HG03025 (cell line): Measurements from ENCODE around the gene NUDT13.

Experiments used
- ATAC-seq: cut with Tn5 transposase; IDR thresholded peaks from one replicate; pipeline ENCODE4 v1.9.1; 2021; ENCODE audit warnings: mild to moderate bottlenecking, moderate library complexity; ENCODE audit not compliant: unreplicated experiment, low FRiP score

Gene NUDT13

DNA sequence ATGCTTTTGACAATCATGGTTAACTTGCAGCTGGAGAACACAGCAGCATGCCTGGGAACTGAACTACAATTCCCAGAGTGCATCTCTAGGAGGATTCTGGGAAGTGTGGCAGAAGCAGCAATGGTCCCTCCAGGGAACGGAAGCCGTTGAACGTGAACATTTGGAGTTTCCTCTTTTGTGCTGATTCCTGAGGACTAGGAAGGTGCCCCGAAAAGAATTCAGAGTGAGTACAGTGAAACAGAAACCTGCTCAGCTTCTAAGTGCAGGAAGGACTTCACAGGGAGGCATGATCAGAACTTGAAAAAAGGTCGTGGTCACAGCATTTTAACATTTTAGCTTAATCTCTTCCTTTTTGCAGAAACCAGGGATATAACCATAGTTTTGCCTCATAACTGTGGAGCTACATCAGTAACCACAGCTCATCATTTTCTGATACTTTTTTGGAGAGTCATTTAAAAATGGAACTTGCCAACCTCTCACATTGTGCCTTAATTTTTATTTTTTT, at the start of gene NUDT13:
TSS of gene NUDT13 (plus strand) at position 111 of the 505 bp plus-strand sequence. CDS start 3,911 bp downstream, outside the sequence.
- peak; percentile 55 for ATAC-seq

DNA sequence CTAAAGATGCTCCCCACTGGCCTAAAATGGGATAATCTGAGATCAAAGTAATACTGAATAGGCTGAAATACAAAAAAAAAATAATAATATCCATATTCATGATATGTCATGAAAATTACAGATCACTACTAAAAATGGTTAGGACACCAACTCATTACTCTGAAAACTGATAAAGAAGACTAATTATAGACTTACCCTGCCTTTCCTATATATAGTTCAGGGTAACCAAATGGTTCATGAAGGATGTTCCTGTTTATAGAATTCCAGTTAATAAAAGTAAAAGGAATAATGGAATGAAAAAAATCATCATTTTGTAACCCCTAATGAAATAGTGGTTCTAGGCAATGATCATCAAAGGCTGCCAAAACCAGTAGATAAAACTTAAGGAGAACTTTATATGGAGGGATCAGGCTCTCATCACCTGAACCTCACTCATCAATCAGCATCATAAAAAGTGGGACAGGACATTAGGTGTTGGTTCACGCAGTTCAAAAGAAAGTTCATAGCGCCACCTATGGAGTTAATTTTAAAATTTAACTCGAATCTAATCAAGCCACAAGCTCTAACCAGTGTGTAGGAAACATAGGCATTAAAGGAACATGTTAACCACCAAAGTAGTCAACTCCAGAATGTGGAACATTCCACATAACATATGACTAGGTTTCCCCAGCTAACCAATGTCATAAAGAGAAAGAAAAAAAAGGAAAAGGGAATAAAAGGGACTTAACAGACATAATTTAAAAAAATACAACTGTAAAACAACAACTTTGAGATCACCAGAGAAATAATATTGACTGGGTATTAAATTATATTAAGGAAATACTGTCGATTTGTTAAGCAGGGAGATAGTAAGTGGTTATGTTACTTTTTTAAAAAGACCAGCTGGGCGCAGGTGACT, 49.3 kb upstream of the NUDT13 start:
- ATAC-seq, result no peak

DNA sequence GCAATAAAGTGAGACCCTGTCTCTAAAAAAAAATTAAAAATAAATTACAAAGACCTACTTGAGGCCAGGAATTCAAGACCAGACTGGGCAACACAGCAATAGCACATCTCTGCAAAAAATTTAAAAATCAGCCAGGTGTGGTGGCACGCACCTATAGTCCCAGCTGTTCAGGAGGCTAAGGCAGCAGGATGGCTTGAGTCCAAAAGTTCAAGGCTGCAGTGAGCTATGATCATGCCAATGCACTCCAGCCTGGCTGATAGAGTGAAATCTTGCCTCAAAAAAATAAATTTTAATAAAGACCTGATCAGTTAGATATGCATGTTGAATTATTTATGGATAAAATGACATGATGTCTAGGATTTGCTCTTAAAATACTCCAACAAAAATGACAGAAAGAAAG, 48.5 kb upstream of the NUDT13 start:
- ATAC-seq, result no peak

DNA sequence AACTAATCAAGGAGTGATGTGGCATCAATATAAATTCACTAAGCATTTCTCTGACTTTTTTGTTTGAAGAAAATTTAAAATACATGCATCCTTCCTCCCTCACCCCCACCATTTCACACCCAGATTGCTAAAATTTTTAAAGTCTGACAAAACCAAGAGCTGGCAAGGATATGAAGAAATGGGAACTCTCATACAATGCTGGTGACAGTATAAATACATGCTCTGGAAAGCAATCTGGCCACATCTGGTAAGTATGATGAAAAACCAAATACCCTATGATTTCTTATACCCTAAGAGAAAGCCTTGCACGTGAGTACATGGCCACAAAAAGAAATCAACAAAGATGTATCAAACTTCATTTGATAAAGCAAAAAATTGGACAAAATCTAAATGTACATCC, 44.8 kb upstream of the NUDT13 start:
- ATAC-seq, result no peak

DNA sequence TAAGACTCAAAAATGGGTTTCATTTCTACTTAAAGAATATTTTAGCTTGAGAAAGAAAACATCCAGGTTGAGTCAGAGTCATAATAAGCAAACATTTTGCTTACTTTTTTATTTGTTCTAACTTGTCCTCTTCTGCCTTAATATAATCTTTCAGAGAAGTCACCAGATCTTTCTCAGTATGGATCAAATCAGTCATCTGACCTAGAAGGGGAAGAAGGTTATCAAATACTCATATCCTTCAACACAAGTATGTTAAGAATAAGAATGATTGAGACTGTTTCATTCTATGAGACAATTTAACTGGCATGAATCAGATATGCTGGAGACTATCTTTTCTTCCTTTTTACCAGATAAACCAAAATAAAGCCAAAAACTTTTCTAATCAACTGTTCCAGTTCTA, 36.6 kb upstream of the NUDT13 start:
- ATAC-seq, result no peak

DNA sequence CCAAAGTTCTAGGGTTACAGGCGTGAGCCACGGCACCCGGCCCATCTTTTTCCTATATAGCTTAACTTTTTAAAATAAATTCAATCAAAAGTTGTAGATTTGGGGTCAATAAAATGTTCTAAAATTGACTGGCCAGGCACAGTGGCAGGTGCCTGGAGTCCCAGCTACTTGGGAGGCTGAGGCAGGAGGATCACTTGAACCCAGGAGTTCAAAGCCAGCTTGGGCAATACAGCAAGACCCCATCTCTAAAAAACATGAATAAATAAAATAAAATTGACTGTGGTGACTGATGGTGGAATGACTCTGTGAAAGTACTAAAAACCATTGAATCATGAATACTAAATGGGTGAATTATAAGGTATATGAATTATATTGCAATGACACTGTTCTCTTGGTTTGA, 34.4 kb upstream of the NUDT13 start:
- ATAC-seq, result no peak

DNA sequence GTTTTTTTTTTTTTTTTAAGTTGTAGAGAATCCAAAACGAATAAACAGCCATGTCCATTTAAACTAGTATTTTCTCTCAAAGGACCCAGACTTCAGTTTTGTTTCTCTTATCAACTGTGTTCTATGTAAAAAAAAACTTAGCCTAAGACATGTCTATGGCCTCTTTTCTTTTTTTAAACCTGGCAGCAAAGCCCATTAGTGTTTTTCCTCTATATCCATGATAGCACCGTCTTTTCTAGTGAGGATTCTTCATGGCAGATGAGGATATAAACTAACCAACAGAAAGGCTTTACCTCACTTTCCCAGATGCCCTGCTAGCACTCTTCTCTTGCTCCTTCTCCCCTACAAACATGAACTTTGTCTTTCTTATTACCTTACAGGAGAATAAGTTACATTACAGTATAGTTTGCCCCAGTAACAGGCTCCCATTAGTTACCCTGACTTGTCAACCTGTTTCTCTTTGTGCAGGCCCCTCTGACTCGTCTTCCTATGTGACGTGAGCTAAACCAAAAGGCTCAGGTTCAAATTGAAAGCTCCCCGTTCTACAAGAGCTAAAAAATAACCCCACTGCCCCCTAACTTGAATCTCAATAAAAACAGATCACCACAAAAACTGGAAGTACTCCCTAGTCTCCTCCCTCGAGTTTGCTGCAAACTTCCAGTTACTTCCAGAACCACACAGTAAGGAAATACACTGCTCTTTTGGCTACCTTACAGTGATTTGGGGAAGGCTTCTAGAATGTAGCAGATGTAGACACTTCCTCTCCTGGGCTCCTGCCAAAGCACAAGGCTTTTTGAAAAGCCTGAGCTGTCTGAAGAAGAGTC, 33.7 kb upstream of the NUDT13 start:
- no peak for ATAC-seq

DNA sequence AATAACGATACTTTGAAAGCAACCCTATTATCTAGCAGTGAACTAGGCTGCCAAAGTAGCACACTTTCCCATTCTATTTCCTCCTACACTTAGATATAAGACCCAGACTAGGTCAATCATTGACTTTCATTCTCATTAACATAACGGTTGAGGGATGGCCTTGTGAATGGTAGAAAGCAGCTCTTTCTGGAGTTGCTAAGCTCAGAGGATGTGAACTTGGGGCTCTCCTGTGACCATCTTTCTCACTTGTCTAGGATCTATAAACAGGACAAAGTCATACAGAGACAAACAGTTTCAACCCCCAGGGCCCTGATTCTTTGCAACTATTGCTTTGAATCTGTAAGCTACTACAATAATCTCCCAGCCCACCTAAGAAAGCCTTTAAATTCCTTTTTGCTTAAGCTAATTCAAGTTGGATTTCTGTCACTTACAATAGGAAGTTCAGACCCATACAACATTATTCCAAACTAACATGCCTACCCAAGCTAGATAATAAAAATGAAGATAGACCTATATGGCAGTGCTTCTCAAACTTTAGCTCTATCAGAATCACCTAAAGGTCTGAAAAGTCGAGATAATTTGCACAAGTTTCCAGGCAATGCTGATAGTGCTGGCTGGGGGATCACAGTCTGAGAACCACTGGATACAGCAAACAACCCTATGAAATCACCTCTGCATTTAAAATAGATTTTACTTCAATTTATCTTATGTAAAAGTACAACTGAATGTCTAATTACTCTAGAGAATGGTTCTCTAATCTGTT, 30.3 kb upstream of the NUDT13 start:
- no peak for ATAC-seq

DNA sequence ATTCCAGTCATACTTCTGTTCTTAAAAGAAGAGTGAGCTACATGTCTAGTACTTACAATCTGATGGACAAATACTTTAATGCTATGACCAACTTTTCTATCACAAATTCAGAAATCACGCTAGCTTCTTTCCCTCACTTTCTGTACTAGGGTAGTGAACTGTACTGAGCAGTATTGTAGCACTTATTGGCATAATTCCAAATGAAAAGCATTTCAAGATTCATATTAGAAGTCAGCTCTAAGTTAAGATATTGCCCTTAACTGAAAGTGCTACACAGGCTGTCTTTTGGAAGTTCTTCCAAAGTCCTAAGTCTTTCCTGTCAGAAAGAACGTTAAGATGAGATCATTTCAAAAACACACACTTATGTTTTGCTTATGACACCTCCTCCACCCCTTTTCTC, 27.0 kb upstream of the NUDT13 start:
- ATAC-seq, result no peak

DNA sequence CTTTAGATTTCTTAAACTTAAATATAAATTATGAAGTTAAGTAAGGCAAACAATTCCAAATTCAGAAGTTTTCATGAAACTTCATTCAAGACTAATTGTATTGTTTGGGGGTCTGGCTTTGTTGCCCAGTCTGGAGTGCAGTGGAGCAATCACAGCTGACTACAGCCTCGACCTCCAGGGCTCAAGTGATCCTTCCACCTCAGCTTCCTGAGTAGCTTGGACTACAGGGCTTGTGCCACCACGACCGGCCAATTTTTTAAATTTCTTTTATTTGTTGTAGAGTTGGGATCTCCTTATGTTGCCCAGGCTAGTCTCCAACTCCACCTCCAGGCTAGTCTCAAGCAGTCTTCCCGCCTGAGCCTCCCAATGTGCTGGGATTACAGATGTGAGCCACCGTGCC, 26.0 kb upstream of the NUDT13 start:
- no peak for ATAC-seq

DNA sequence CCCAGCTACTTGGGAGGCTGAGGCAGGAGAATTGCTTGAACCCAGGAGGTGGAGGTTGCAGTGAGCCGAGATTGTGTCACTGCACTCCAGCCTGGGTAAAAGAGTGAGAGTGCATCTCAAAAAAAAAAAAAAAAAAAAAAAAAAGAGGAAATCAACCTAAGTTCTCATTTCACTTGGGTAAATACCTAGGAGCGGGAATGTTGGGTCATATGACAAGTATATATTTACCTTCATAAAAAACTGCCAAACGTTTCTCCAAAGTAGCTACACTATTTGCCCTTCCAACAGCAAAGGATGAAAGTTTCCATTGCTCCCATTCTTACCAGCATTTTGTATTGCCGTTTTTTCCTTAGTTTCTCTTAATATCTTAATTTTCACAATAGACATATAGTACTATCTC, 23.4 kb upstream of the NUDT13 start:
- no peak for ATAC-seq

DNA sequence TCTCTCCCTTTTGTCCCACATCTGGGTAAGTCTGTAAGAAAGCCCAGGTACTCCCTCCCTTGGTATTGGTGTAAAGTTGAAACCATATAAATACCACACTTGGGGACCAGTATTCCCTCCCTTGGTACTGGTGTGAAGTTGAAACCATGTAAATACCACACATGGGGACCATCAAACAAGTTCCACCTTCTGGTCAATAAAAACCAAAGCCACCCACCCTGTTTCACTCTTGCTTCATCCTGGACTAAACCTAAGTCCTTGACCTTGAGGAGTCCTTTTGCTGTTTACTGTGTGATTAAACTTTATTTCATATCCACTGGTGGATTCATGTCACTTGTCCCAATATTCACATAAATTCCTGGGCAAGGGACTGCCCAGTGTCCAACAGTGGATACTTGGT, 22.0 kb upstream of the NUDT13 start:
- ATAC-seq, result no peak

DNA sequence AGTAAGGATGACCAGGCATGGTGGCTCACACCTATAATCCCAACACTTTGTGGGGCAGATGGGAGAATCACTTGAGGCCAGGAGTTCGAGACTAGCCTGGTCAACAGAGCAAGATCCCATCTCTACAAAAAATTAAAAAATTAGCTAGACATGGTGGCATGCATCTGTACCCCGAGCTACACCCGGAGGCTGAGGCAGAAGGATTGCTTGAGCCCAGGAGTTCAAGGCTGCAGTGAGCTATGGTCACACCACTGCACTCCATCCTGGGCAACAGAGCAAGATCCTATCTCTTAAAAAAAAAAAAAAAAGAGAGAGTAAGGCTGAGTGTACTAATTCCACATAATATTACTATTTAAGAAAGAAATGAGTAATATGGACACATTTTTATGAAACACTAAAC, 17.4 kb upstream of the NUDT13 start:
- ATAC-seq, result no peak

DNA sequence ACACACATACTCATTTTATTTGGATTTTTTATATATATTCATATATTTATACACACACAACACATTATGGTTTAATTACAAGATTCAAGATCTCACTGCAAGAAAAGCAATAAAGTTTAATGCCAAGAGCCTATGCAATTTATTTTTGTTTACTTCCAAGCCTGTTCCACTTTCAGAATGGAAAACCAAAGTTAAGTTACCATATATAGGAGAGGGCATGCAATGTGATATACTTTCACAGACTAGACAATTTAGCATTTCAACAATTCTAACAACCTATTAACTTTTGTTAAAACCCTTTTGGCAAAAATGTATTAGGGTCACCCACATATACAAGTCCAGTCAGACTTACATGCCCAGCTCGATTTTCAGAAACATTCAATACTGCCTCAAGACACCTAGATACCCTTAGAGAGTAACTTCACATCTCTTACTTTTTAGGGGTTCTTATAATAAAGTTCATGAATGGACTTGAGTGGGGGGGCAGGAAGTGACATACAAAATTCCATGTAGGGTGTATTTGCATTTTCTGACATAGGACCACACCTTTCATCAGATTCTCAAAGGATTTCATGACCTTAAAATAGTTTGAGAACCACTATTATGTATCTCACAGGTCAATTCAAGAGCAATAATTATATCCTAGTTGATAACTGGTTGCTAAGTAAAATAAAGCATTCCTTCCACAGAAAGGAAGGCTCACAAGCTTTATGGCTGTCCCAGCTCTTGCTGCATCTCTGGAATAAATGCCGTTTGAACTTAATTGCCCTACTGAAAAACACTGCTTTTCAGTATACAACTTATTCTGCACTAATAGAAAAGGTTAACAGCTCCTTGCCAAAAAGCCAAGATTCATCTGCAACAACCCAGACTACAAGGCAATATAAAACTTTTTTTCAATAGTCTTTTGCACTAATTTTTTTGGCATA, 16.1 kb upstream of the NUDT13 start:
- ATAC-seq, result no peak

DNA sequence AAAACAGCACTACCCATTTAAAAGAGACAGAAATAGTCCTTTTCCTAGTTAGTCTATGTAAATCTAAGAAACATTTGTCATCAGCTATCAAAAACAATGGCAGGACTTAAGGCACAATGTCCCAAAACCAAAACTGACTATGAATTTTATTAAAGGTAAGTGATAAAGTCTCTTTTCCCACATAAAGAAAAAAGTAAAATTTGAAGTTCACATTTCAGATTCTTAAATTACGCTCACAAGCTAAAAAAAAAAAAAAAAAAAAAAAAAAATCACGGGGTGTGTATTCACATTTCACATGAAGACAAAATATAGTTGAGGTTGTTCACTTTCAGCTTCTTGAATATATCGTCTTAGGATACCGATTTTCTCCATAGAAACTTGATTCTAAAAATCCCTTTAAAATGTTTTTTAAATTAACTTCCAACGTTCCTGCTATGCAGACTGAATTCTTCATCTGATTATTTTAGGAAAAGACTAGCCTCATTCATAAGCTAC, 15.2 kb upstream of the NUDT13 start:
- ATAC-seq, result no peak

DNA sequence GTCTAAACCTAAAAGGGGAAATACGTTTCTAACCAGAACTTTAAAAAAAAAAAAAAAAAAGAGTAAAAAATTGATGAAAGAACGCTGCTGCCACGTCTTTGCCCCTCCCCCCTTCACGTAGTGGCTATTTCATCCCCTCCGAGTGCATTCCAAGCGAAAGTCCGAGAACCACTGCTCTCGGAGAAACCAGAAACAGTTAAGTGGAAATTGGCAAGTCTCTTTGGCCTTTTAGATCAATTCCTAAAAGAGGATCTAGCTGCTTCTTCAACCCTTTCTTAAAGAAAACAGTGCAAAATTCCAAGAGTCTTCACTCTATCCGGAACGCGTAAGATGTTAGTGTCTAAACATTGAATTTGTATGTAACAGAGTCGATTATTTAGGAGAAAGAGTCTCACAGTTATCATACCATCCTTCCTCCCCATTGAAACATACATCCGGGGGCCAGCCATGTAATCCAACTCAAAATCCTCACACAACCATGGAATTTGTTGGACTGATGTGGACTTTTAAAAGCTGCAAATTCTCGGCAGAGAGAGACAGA, 14.7 kb upstream of the NUDT13 start:
- ATAC-seq, result no peak

DNA sequence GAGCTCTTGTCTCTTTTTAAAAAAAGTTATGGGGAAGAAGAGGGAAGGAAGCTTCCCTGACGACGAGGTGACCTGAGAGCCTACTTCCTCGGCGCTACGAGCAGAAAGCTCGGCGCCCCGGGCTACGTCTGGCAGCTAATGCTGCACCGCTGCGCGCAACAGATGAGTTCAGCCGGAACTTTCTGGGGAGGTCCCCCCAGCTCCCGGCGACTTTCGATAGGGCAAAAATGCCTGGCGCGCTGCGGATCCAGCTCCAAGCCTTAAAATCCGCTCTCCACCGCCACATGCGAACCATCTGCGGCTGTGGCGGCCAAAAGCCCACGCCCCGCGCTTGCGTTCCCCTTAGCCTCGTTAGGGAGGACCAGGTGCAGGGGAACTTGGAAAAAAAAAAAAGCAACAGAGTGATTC, 14.2 kb upstream of the NUDT13 start:
- ATAC-seq, result peak; percentile 37

DNA sequence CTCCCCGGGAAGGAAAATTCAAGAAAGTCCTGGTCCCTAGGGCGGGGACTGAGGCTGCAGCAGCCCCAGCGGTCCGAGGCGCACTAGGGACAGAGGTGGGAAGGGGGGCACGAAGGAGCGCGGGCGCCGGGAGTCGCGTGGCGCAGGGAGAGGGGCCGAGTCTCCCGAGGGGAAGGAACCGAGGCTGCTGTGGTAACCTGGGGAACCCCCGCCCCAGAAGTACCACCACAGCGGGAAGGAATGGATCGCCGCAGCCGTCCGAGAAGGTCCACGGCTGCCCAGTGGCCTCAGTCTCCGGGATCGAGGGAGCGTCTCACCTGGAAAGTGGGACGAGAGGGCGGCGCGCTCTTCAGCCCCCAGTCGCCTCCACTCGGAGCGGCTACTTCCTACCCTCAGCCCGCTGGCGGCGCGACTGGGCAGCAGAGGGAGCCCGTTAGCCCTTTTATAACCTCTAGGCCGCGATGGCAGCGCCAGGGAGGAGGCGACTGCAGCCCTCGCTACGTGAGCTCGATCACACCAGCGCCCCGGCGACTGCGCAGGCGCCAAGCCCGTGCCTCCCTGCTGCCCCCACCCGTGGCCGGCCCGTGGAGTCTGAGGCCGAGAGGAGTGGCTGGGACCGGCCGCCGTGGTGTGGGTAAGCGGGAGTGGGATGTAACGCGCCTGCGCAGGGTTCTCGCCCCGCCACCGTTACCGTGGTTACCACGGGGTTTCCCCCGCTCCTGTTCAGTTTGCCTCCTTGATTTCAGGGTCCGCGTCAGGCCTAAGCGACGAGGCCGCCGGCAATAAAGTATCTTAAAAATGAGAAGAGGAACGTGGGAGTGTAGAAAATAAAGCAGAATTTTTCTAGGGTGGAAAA, 13.6 kb upstream of the NUDT13 start, which contains the start of gene P4HA1:
TSS of gene P4HA1 (minus strand) at position 418 of the 856 bp plus-strand sequence. CDS start 21,983 bp downstream, outside the sequence.
- peak; percentile 74 for ATAC-seq
